ENCODE results near the gene RPS26. TPM values are rescaled to one million over a fixed set of nuclear protein-coding genes. Genes with fewer than 3 reads are reported as not detected.
"Not testable (repeated sequence)": the region's sequence is repeated elsewhere in the genome, so short reads cannot be mapped to it uniquely, and the experiment has no call there.

RPS26 gene
- total RNA-seq, 1 experiment from 2014 or later: 46.4 TPM

GRCh38 chr12:56001487-56002100 is 40.1 kb upstream of the RPS26 start:
- no peak overlapping the region for H3K27ac ChIP-seq (ENCODE audit: low read length)
- TF ChIP-seq REST (IDR thresholded peaks at IDR 0.05; ENCODE audit: insufficient read depth in 1 of 2, low read depth in 2 of 2, low read length in 1 of 2) (no peak), POLR2AphosphoS5 (IDR thresholded peaks at IDR 0.05; ENCODE audit: low read depth, low read length) (no peak), SIN3A (IDR thresholded peaks at IDR 0.05; ENCODE audit: borderline replicate concordance, insufficient read depth, low read depth, low read length) (no peak), TCF7L2 (IDR thresholded peaks at IDR 0.05; ENCODE audit: low read depth, low read length) (no peak), CTCF (IDR thresholded peaks at IDR 0.05) (no peak)
- H3K4me1 ChIP-seq (ENCODE audit: control insufficient read depth, insufficient read depth, low read length): no peaks in the 10 kb centered on the region
- H3K9me3 ChIP-seq (ENCODE audit: control insufficient read depth, insufficient read depth, low read depth, low read length): no peaks in the 10 kb centered on the region
- H3K27me3 ChIP-seq (ENCODE audit: control insufficient read depth, insufficient read depth, low read length): no peaks in the 10 kb centered on the region
- DNase-seq (ENCODE audit: low read depth, low spot score) (no peak), ATAC-seq (no peak)
- BruUV-seq (replicated peaks): no TSS peak
- ChIA-PET CTCF (no interaction called here), POLR2A (interaction anchor here (0.5 kb wide), 1 partner anchor 28 kb away, joined by 5 read pairs; the partner anchor contains the start of gene RAB5B)
- in situ Hi-C loops (cut with HindIII; ENCODE audit: low pct_unique_long_range_greater_than_20kb, low sequenced_read_pairs) (no loop called here), intact Hi-C loops (cut with micrococcal nuclease; ENCODE audit: unreplicated experiment) (no loop called here)
- no peak overlapping the region for H3K4me3 ChIP-seq (ENCODE audit: low read depth in 2 of 2, low read length in 2 of 2)
- no peaks in the 10 kb centered on the region; the same call in 1 of the 2 replicates for H3K36me3 ChIP-seq (ENCODE audit: control insufficient read depth, insufficient read depth, low read length)

- H3K4me3 ChIP-seq (ENCODE audit: low read depth in 2 of 2, low read length in 2 of 2); DNase-seq (ENCODE audit: low read depth, low spot score); H3K27ac ChIP-seq (ENCODE audit: low read length); intact Hi-C loops (cut with micrococcal nuclease; ENCODE audit: unreplicated experiment); BruUV-seq (replicated peaks); H3K36me3 ChIP-seq (ENCODE audit: control insufficient read depth, insufficient read depth, low read length); H3K9me3 ChIP-seq (ENCODE audit: control insufficient read depth, insufficient read depth, low read depth, low read length); H3K4me1 ChIP-seq (ENCODE audit: control insufficient read depth, insufficient read depth, low read length); in situ Hi-C loops (cut with HindIII; ENCODE audit: low pct_unique_long_range_greater_than_20kb, low sequenced_read_pairs); CTCF ChIA-PET; H3K27me3 ChIP-seq (ENCODE audit: control insufficient read depth, insufficient read depth, low read length); ATAC-seq: not testable (repeated sequence)
- POLR2A ChIA-PET: interaction anchor here (0.5 kb wide), 1 partner anchor 95 kb away, joined by 3 read pairs; no protein-coding TSS in a partner anchor
Observed at GRCh38 chr12:56003376-56003775, 38.3 kb upstream of the RPS26 start.

- intact Hi-C loops (cut with micrococcal nuclease; ENCODE audit: unreplicated experiment) (no loop called here), in situ Hi-C loops (cut with HindIII; ENCODE audit: low pct_unique_long_range_greater_than_20kb, low sequenced_read_pairs) (no loop called here)
- no peak overlapping the region for H3K4me3 ChIP-seq (ENCODE audit: low read depth in 2 of 2, low read length in 2 of 2)
- no peak for TF ChIP-seq POLR2AphosphoS5 (IDR thresholded peaks at IDR 0.05; ENCODE audit: low read depth, low read length)
- no peak for TF ChIP-seq TCF7L2 (IDR thresholded peaks at IDR 0.05; ENCODE audit: low read depth, low read length)
- no peak for TF ChIP-seq REST (IDR thresholded peaks at IDR 0.05; ENCODE audit: insufficient read depth in 1 of 2, low read depth in 2 of 2, low read length in 1 of 2)
- TF ChIP-seq CTCF (IDR thresholded peaks at IDR 0.05): no peak
- TF ChIP-seq SIN3A (IDR thresholded peaks at IDR 0.05; ENCODE audit: borderline replicate concordance, insufficient read depth, low read depth, low read length): no peak
- H3K27me3 ChIP-seq (ENCODE audit: control insufficient read depth, insufficient read depth, low read length): no peaks in the 10 kb centered on the region
- POLR2A ChIA-PET: no interaction called here
- DNase-seq (ENCODE audit: low read depth, low spot score): no peak
- H3K4me1 ChIP-seq (ENCODE audit: control insufficient read depth, insufficient read depth, low read length): peaks cover 5% of the 10 kb centered on the region; the same call in 1 of the 2 replicates
- BruUV-seq (replicated peaks): no TSS peak
- no peaks in the 10 kb centered on the region for H3K9me3 ChIP-seq (ENCODE audit: control insufficient read depth, insufficient read depth, low read depth, low read length)
- no peak overlapping the region for H3K27ac ChIP-seq (ENCODE audit: low read length)
- CTCF ChIA-PET: no interaction called here
- no peaks in the 10 kb centered on the region for H3K36me3 ChIP-seq (ENCODE audit: control insufficient read depth, insufficient read depth, low read length)
- ATAC-seq: no peak
Observed at GRCh38 chr12:56004211-56004610, 37.5 kb upstream of the RPS26 start.
